ENCODE measurements around the gene FLRT2. TPM values are rescaled to one million over a fixed set of nuclear protein-coding genes. Genes with fewer than 3 reads are reported as not detected.

FLRT2 gene
- total and polyA plus RNA-seq, 9 of the 15 experiments (the other 6 are each of a cell fraction or from before 2014, with no cell fraction given): 0.02 TPM; not detected in 8

DNA sequence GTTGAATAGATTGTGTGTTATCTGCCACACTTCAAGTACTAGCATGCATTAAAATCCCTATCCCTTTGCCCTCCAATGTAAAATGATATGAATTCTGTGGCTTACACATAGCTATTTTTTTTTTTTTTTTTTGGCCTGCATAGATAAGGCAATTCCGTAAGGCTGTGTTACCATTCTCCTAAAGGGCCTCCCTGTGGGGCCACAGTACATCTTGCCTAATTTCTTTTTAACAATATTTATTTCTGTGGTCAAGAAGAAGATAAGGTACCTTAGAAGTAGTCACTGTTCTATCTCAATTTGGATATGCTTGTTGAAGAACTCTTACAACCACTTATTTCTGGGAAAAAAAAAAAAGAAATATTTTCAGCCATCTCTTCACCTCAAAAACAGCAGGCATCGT lies 19.8 kb downstream of the FLRT2 start (continued):
- TF ChIP-seq CBX5 (IDR thresholded peaks at IDR 0.05; ENCODE audit: borderline replicate concordance, low read depth) (no peak), BMI1 (IDR thresholded peaks at IDR 0.05; ENCODE audit: low read length) (no peak), ZNF23 (CRISPR knock-in tag; IDR thresholded peaks at IDR 0.05) (no peak), ZNF165 (CRISPR knock-in tag; IDR thresholded peaks at IDR 0.05; ENCODE audit: borderline replicate concordance) (no peak), CBX2 (IDR thresholded peaks at IDR 0.05; ENCODE audit: insufficient read depth, low read length, poor library complexity, severe bottlenecking) (no peak), ZNF655 (CRISPR knock-in tag; IDR thresholded peaks at IDR 0.05) (no peak), LEF1 (IDR thresholded peaks at IDR 0.05) (no peak), RBFOX2 (IDR thresholded peaks at IDR 0.05; ENCODE audit: low read depth, low read length) (no peak), ZBTB49 (CRISPR knock-in tag; IDR thresholded peaks at IDR 0.05; ENCODE audit: borderline replicate concordance) (no peak), JUND (IDR thresholded peaks at IDR 0.05; ENCODE audit: borderline replicate concordance, low read depth, low read length) (no peak), JUND (tag; IDR thresholded peaks at IDR 0.05; ENCODE audit: borderline replicate concordance, low read depth, low read length) (no peak), BRF2 (IDR thresholded peaks at IDR 0.05; ENCODE audit: borderline replicate concordance, insufficient read depth, insufficient read length) (no peak)

Measured in K562 (cell line).